Body of pancreas (tissue), 4 donors: ENCODE data around the gene UST.

Source experiments
- POLR2A ChIP-seq, 3 donors: fragments of 450-650 bp; IDR thresholded peaks; one replicate each; pipeline ENCODE4 v1.6.1; 2016; ENCODE audit warnings: antibody characterized with exemption in 3 of 3, mild to moderate bottlenecking in 2 of 3
- TF ChIP-seq, protein P1 (sequence below), 7 experiments: fragments of 450-650 bp in 4 of 7; fragments of 200-600 bp in 3 of 7; sonication (generic) in 3 of 7; IDR thresholded peaks; one replicate each; pipeline ENCODE4 v1.5.1; 2016 to 2019; ENCODE audit warnings: antibody characterized with exemption in 7 of 7

GRCh38 chr6:148985499-148985898, 238.7 kb downstream of the UST start:
- TF ChIP-seq, protein P1, sequence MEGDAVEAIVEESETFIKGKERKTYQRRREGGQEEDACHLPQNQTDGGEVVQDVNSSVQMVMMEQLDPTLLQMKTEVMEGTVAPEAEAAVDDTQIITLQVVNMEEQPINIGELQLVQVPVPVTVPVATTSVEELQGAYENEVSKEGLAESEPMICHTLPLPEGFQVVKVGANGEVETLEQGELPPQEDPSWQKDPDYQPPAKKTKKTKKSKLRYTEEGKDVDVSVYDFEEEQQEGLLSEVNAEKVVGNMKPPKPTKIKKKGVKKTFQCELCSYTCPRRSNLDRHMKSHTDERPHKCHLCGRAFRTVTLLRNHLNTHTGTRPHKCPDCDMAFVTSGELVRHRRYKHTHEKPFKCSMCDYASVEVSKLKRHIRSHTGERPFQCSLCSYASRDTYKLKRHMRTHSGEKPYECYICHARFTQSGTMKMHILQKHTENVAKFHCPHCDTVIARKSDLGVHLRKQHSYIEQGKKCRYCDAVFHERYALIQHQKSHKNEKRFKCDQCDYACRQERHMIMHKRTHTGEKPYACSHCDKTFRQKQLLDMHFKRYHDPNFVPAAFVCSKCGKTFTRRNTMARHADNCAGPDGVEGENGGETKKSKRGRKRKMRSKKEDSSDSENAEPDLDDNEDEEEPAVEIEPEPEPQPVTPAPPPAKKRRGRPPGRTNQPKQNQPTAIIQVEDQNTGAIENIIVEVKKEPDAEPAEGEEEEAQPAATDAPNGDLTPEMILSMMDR (IDR thresholded peaks at IDR 0.05): no peak
- TF ChIP-seq POLR2A (IDR thresholded peaks at IDR 0.05): no peak
